ENCODE measurements around the gene SOX6. TPM values are rescaled to one million over a fixed set of nuclear protein-coding genes. Genes with fewer than 3 reads are reported as not detected.

The SOX6 gene
- total RNA-seq, 1 experiment from 2014 or later = not detected

- Histone ChIP-seq H3T11ph (ENCODE audit: low read length) (no peak overlapping the region), H2AK5ac (ENCODE audit: insufficient read length, low read length) (no peak overlapping the region), H2BK120ac (ENCODE audit: low read depth, low read length, poor library complexity, severe bottlenecking) (no peak overlapping the region), H3K23ac (ENCODE audit: insufficient read length, low read depth, low read length) (no peak overlapping the region), H3K23me2 (ENCODE audit: insufficient read length, low read depth, low read length, poor library complexity, severe bottlenecking) (no peaks in the 10 kb centered on the region), H3K9me3 (ENCODE audit: control insufficient read depth, low read depth, low read length) (no peaks in the 10 kb centered on the region), H3K18ac (ENCODE audit: insufficient read length, low read depth, low read length) (no peak overlapping the region), H3K9ac (ENCODE audit: extremely low read depth, insufficient read length, low read length) (no peak overlapping the region), H2BK5ac (ENCODE audit: insufficient read length, low read length) (no peak overlapping the region), H4K5ac (ENCODE audit: insufficient read length, low read depth, low read length) (no peak overlapping the region), H3K14ac (ENCODE audit: insufficient read depth, low read length) (no peak overlapping the region), H3K27me3 (ENCODE audit: insufficient read depth, low read length) (no peaks in the 10 kb centered on the region), H3K4me1 (ENCODE audit: insufficient read depth, low read length) (no peaks in the 10 kb centered on the region), H3K4me2 (ENCODE audit: insufficient read depth, insufficient read length, low read length) (no peak overlapping the region), H3K79me1 (ENCODE audit: insufficient read depth, low read depth, low read length, poor library complexity, severe bottlenecking) (no peaks in the 10 kb centered on the region), H3K79me2 (ENCODE audit: insufficient read depth, low read length) (no peaks in the 10 kb centered on the region), H2BK15ac (ENCODE audit: low read depth, low read length) (no peak overlapping the region), H3K56ac (ENCODE audit: insufficient read length, low read depth, low read length) (no peak overlapping the region), H3K27ac (ENCODE audit: insufficient read length, low read depth, low read length) (no peak overlapping the region), H2BK12ac (ENCODE audit: insufficient read length, low read depth, low read length) (no peak overlapping the region), H4K8ac (replicated peaks; ENCODE audit: insufficient read length, low read depth, low read length) (no peak overlapping the region), H2BK20ac (ENCODE audit: low read depth, low read length, poor library complexity, severe bottlenecking) (no peak overlapping the region), H3K4ac (ENCODE audit: low read depth, low read length) (no peak overlapping the region), H4K20me1 (ENCODE audit: control insufficient read depth, insufficient read depth, insufficient read length) (no peaks in the 10 kb centered on the region), H4K91ac (ENCODE audit: insufficient read length, low read depth, low read length) (no peak overlapping the region), H2AFZ (ENCODE audit: low read length) (no peak overlapping the region)
- peaks cover 17% of the 10 kb centered on the region for H3K27me3 Mint-ChIP-seq (ENCODE audit: low read depth)
- H3K4me1 Mint-ChIP-seq = 0 out of 4 replicates have a peak, but pooled peaks cover 2 to 4% of the 10 kb centered on the region in 2 experiments
- H3K36me3 Mint-ChIP-seq (ENCODE audit: insufficient read depth in 1 of 3, low read depth in 3 of 3) = no peaks in the 10 kb centered on the region
- DNase-seq = no peak
- no CpG with 5 or more reads among the region's 3 CpGs for WGBS (ENCODE audit: extremely low coverage, insufficient read length, low lambda C conversion rate)
- TF ChIP-seq, protein P1, sequence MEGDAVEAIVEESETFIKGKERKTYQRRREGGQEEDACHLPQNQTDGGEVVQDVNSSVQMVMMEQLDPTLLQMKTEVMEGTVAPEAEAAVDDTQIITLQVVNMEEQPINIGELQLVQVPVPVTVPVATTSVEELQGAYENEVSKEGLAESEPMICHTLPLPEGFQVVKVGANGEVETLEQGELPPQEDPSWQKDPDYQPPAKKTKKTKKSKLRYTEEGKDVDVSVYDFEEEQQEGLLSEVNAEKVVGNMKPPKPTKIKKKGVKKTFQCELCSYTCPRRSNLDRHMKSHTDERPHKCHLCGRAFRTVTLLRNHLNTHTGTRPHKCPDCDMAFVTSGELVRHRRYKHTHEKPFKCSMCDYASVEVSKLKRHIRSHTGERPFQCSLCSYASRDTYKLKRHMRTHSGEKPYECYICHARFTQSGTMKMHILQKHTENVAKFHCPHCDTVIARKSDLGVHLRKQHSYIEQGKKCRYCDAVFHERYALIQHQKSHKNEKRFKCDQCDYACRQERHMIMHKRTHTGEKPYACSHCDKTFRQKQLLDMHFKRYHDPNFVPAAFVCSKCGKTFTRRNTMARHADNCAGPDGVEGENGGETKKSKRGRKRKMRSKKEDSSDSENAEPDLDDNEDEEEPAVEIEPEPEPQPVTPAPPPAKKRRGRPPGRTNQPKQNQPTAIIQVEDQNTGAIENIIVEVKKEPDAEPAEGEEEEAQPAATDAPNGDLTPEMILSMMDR (conservative IDR thresholded peaks at IDR 0.05) = no peak
- no peaks in the 10 kb centered on the region for H3K9me3 Mint-ChIP-seq
- no peak overlapping the region for H3K4me3 Mint-ChIP-seq
- H3K27ac Mint-ChIP-seq = no peak overlapping the region
These were observed 348.8 kb downstream of the SOX6 start for GRCh38 chr11:16007514-16007913.
